Measurements from ENCODE around the gene PUM2.

PUM2 gene

DNA sequence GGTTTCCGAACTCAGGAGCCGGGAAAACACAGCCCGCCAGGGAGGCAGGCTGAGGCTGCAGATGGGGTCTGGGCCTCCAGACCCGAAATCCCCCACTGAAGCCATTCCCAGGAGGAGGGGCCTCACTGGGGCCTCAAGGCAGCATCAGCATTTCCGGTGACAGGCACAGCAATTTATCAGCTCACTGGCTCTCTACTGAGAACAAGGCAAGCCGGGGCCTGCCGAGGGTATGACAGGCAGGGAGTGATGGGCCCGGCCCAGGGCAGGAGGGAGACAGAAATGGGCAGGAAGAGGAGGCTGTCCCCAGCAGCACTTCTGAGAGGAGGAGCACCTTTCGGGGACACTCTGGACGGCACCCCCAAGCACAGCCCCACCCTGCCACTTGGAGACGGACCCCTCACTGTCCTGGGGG lies 138.2 kb downstream of the PUM2 start:
- Histone ChIP-seq H3K4me3 (ENCODE audit: low read length) (no peak overlapping the region), H3K27ac (ENCODE audit: low read depth, low read length) (no peak overlapping the region)
- WGBS = 79% methylated on average over 11 of the region's 11 CpGs

DNA sequence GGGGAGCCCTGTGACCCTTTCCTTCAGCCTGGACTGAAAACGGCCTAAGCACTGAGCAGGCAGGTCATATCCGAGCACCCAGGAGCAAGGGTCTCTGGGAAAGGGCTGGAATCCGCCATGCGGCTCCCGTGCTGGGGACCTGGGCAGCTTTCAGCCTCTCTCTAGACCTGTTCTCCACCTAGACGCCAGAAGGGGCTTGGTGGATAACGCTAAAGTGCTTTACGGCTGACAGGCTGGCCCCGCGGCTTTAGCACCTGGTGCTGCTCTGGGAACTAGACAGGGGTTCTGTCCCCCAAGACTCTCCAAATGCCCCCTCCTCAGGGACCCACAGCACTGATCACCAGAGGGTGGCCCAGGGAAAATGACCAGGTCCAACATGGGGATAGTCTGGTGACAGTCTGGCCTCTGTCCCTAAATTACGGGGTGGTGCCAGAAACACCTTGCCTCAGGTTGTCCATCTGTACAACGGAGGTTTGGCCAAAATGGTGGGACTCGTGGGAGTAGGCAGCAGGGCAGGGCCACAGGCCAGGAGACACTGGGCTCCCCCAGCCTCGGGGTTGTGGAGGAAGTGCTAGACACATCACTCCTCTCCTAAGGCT lies 138.7 kb downstream of the PUM2 start:
- Histone ChIP-seq H3K27ac (ENCODE audit: low read depth, low read length) (peak overlapping the region; percentile 18; the same call in 1 of the 2 replicates), H3K4me3 (ENCODE audit: low read length) (no peak overlapping the region), H3K4me1 (ENCODE audit: insufficient read depth, low read length) (peaks cover 15% of the 10 kb centered on the region; the same call in 1 of the 2 replicates), H3K9me3 (ENCODE audit: insufficient read depth, low read depth, low read length) (no peaks in the 10 kb centered on the region), H3K27me3 (ENCODE audit: insufficient read depth, low read length) (no peaks in the 10 kb centered on the region), H3K9ac (ENCODE audit: low read depth, low read length) (no peak overlapping the region), H3K36me3 (ENCODE audit: insufficient read depth, low read length) (no peaks in the 10 kb centered on the region)
- 90% methylated on average over 14 of the region's 14 CpGs for WGBS

More for the DNA sequence above, 138.2 kb downstream of the PUM2 start:
- no peaks in the 10 kb centered on the region for H3K27me3 ChIP-seq (ENCODE audit: insufficient read depth, low read length)
- no peaks in the 10 kb centered on the region for H3K9me3 ChIP-seq (ENCODE audit: insufficient read depth, low read depth, low read length)
- peaks cover 15% of the 10 kb centered on the region; the same call in 1 of the 2 replicates for H3K4me1 ChIP-seq (ENCODE audit: insufficient read depth, low read length)
- H3K9ac ChIP-seq (ENCODE audit: low read depth, low read length) = no peak overlapping the region; the same call in 1 of the 2 replicates
- no peaks in the 10 kb centered on the region for H3K36me3 ChIP-seq (ENCODE audit: insufficient read depth, low read length)

DNA sequence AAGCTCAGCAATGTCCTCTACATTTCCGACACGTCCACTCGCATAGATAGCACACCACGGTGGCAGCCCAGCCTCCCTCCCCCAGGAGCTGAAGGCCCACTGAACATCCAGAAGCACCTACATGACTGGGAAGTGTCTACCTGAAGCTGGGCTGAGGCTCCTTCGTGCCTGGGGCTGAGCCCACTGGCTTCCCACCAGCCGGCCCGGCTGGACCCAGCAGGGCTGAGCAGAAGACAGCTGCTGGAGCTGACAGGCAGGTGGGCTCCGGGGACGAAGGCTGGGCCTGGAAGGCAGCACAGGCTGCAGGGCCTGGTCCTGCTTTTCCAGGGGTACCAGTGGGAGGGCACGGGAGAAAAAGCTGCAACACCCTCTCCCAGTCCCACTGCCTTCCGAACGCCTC lies 139.2 kb downstream of the PUM2 start:
- H3K27me3 ChIP-seq (ENCODE audit: insufficient read depth, low read length) = no peaks in the 10 kb centered on the region
- no peaks in the 10 kb centered on the region for H3K36me3 ChIP-seq (ENCODE audit: insufficient read depth, low read length)
- no peak overlapping the region for H3K9ac ChIP-seq (ENCODE audit: low read depth, low read length)
- 91% methylated on average over 12 of the region's 12 CpGs for WGBS
- H3K27ac ChIP-seq (ENCODE audit: low read depth, low read length) = no peak overlapping the region; the same call in 1 of the 2 replicates
- peaks cover 15% of the 10 kb centered on the region; the same call in 1 of the 2 replicates for H3K4me1 ChIP-seq (ENCODE audit: insufficient read depth, low read length)
- H3K4me3 ChIP-seq (ENCODE audit: low read length) = no peak overlapping the region
- H3K9me3 ChIP-seq (ENCODE audit: insufficient read depth, low read depth, low read length) = no peaks in the 10 kb centered on the region

DNA sequence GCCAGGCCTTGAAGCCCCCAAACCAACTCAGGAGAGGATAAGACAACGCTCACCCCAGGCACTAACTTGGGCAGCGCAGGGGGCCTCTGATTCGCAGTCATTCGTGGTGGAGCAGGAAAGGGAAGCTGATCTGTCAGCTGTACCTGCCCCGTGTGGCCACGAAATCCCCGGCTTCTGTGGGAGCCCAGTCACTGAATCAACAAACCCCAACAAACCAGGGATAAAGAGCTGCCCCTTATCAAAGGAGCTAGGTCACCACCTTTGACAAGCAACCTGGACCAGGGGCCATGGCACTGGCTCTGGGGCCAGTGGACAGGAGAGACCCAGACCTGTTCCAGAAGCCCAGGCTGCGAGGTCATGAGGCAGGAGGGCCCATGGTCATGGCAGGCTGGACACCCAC lies 140.2 kb downstream of the PUM2 start:
- no peaks in the 10 kb centered on the region for H3K36me3 ChIP-seq (ENCODE audit: insufficient read depth, low read length)
- H3K4me3 ChIP-seq (ENCODE audit: low read length) = no peak overlapping the region
- no peaks in the 10 kb centered on the region for H3K27me3 ChIP-seq (ENCODE audit: insufficient read depth, low read length)
- H3K9ac ChIP-seq (ENCODE audit: low read depth, low read length) = no peak overlapping the region
- no peaks in the 10 kb centered on the region for H3K9me3 ChIP-seq (ENCODE audit: insufficient read depth, low read depth, low read length)
- H3K4me1 ChIP-seq (ENCODE audit: insufficient read depth, low read length) = peaks cover 15% of the 10 kb centered on the region; the same call in 1 of the 2 replicates
- WGBS = 93% methylated on average over 8 of the region's 8 CpGs
- H3K27ac ChIP-seq (ENCODE audit: low read depth, low read length) = no peak overlapping the region

GRCh38 chr2:20209373-20210109 lies 141.1 kb downstream of the PUM2 start:
- H3K9me3 ChIP-seq (ENCODE audit: insufficient read depth, low read depth, low read length) = no peaks in the 10 kb centered on the region
- WGBS = 91% methylated on average over 21 of the region's 21 CpGs
- H3K4me3 ChIP-seq (ENCODE audit: low read length) = no peak overlapping the region
- no peaks in the 10 kb centered on the region for H3K36me3 ChIP-seq (ENCODE audit: insufficient read depth, low read length)
- H3K27me3 ChIP-seq (ENCODE audit: insufficient read depth, low read length) = no peaks in the 10 kb centered on the region
- H3K9ac ChIP-seq (ENCODE audit: low read depth, low read length) = no peak overlapping the region; the same call in 1 of the 2 replicates
- peaks cover 11% of the 10 kb centered on the region; the same call in 1 of the 2 replicates for H3K4me1 ChIP-seq (ENCODE audit: insufficient read depth, low read length)
- H3K27ac ChIP-seq (ENCODE audit: low read depth, low read length) = no peak overlapping the region

DNA sequence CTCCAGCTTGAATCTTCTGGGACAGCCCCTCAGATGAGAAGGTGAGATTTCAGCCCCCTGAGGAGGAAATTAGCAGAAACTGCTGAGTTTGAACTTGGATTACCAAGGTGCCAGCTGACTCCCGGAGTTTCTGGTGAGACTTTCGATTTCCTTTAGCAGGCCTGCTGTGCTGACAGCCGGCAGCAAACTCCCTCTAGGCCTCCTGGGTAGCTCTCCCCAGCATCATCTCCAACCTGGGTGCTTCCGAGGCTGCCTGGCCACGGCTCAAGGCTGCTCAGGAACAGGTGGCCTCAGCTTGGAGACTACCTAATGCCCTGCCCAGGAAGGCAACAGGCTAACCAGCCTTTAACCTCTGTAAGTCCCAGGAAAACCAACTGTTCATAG lies 142.2 kb downstream of the PUM2 start:
- H3K9me3 ChIP-seq (ENCODE audit: insufficient read depth, low read depth, low read length) = no peaks in the 10 kb centered on the region
- H3K9ac ChIP-seq (ENCODE audit: low read depth, low read length) = no peak overlapping the region
- no peaks in the 10 kb centered on the region for H3K27me3 ChIP-seq (ENCODE audit: insufficient read depth, low read length)
- WGBS = 76% methylated on average over 5 of the region's 5 CpGs
- H3K27ac ChIP-seq (ENCODE audit: low read depth, low read length) = no peak overlapping the region
- peaks cover 6% of the 10 kb centered on the region for H3K36me3 ChIP-seq (ENCODE audit: insufficient read depth, low read length)
- H3K4me3 ChIP-seq (ENCODE audit: low read length) = no peak overlapping the region
- H3K4me1 ChIP-seq (ENCODE audit: insufficient read depth, low read length) = peaks cover 4% of the 10 kb centered on the region; the same call in 1 of the 2 replicates

DNA sequence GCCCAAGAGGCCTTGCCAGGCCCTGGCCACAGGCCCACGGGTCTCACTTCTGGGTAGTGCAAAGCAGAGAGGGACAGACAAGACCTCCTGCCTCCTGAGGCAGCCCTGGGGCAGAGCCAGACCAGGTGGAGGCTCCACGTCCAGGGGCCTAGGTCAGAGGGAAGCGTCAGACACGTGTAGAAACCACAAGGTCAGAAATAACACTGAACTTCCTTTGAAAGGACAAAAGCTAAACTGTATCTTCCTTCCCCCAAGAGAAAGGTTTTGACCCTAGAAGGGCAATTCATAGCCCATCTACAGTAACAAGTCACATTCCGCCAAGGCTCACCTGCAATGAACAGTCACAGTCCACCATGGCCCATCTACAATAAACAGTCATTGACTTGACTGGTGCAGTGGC lies 143.6 kb downstream of the PUM2 start:
- Histone ChIP-seq H3K9ac (ENCODE audit: low read depth, low read length) (no peak overlapping the region), H3K27me3 (ENCODE audit: insufficient read depth, low read length) (no peaks in the 10 kb centered on the region), H3K27ac (ENCODE audit: low read depth, low read length) (no peak overlapping the region), H3K9me3 (ENCODE audit: insufficient read depth, low read depth, low read length) (no peaks in the 10 kb centered on the region), H3K4me3 (ENCODE audit: low read length) (no peak overlapping the region), H3K4me1 (ENCODE audit: insufficient read depth, low read length) (no peaks in the 10 kb centered on the region; the same call in 1 of the 2 replicates), H3K36me3 (ENCODE audit: insufficient read depth, low read length) (peaks cover 20% of the 10 kb centered on the region)
- 91% methylated on average over 5 of the region's 5 CpGs for WGBS

GRCh38 chr2:20205915-20206524 lies 144.6 kb downstream of the PUM2 start:
- Histone ChIP-seq H3K9ac (ENCODE audit: low read depth, low read length) (no peak overlapping the region), H3K36me3 (ENCODE audit: insufficient read depth, low read length) (peaks cover 30% of the 10 kb centered on the region), H3K4me3 (ENCODE audit: low read length) (no peak overlapping the region), H3K4me1 (ENCODE audit: insufficient read depth, low read length) (no peaks in the 10 kb centered on the region), H3K27me3 (ENCODE audit: insufficient read depth, low read length) (no peaks in the 10 kb centered on the region), H3K9me3 (ENCODE audit: insufficient read depth, low read depth, low read length) (no peaks in the 10 kb centered on the region), H3K27ac (ENCODE audit: low read depth, low read length) (no peak overlapping the region)
- WGBS = 92% methylated on average over 10 of the region's 10 CpGs

DNA sequence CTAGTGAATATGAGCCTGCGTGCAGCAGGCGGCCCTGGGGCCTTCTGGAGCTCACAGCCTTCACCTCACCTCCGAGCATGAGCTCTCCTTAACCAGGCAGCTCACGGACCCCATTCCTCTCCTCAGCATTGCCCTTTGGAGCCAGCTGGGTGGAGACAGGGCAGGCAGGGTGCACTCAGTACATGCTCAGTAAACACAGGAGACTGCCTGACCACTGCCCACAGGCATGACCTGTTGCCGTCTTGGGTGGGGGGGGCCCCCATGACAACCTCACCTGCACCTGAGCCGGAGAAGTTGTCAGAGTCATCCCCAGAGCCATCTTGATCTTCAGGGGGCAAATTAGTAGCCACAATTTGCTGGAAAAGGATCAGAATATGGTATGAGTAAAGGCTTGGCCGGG lies 145.6 kb downstream of the PUM2 start:
- Histone ChIP-seq H3K4me1 (ENCODE audit: insufficient read depth, low read length) (no peaks in the 10 kb centered on the region), H3K36me3 (ENCODE audit: insufficient read depth, low read length) (peaks cover 34% of the 10 kb centered on the region), H3K9ac (ENCODE audit: low read depth, low read length) (no peak overlapping the region), H3K4me3 (ENCODE audit: low read length) (no peak overlapping the region), H3K27me3 (ENCODE audit: insufficient read depth, low read length) (no peaks in the 10 kb centered on the region), H3K9me3 (ENCODE audit: insufficient read depth, low read depth, low read length) (no peaks in the 10 kb centered on the region), H3K27ac (ENCODE audit: low read depth, low read length) (no peak overlapping the region)
- 81% methylated on average over 7 of the region's 7 CpGs for WGBS

DNA sequence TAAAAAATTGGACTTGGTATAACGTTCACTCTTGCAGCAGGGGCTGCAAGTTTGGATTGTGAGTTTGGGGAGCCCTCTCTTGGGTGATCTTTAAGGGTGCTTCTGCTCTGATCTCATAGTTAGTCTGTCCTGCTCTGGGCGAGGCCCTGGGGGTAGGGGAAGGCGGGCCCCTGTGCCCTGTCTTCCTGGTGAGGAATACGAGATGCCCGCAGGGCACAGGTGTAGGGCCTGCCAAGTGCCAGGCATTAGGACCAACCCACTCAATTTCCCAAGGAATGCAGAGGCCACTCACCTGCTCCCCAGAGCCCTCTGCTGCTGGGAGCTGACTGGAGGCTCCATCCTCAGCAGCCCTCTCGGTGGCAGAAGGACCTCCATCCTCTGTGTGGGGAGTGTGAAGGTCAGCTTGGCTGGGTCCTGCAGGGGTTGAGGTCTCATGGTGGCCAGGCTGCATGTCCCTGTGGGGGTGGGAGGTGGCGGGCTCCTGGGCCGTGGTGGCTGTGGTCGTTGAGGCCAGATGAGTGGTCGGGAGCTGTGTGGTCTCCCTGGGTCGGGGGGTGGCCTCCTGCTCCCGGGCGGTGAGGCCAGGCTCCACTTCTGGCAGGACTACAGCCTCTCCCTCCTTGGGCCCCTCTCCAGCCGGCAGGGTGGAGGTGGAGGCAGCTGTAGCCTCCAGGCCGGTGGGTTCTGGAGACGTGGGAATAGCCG lies 147.0 kb downstream of the PUM2 start:
- peaks cover 34% of the 10 kb centered on the region for H3K36me3 ChIP-seq (ENCODE audit: insufficient read depth, low read length)
- no peak overlapping the region for H3K9ac ChIP-seq (ENCODE audit: low read depth, low read length)
- H3K4me1 ChIP-seq (ENCODE audit: insufficient read depth, low read length) = 0 out of 2 replicates have a peak, but pooled peaks cover 3% of the 10 kb centered on the region
- WGBS = 93% methylated on average over 17 of the region's 17 CpGs
- no peak overlapping the region for H3K4me3 ChIP-seq (ENCODE audit: low read length)
- H3K9me3 ChIP-seq (ENCODE audit: insufficient read depth, low read depth, low read length) = no peaks in the 10 kb centered on the region
- no peak overlapping the region for H3K27ac ChIP-seq (ENCODE audit: low read depth, low read length)
- H3K27me3 ChIP-seq (ENCODE audit: insufficient read depth, low read length) = no peaks in the 10 kb centered on the region

- Histone ChIP-seq H3K4me1 (ENCODE audit: insufficient read depth, low read length) (0 out of 2 replicates have a peak, but pooled peaks cover 3% of the 10 kb centered on the region), H3K9me3 (ENCODE audit: insufficient read depth, low read depth, low read length) (no peaks in the 10 kb centered on the region), H3K27me3 (ENCODE audit: insufficient read depth, low read length) (no peaks in the 10 kb centered on the region), H3K36me3 (ENCODE audit: insufficient read depth, low read length) (peaks cover 34% of the 10 kb centered on the region), H3K4me3 (ENCODE audit: low read length) (no peak overlapping the region), H3K27ac (ENCODE audit: low read depth, low read length) (no peak overlapping the region), H3K9ac (ENCODE audit: low read depth, low read length) (no peak overlapping the region)
- WGBS = 93% methylated on average over 10 of the region's 10 CpGs
Observed at GRCh38 chr2:20203072-20203471, 147.6 kb downstream of the PUM2 start.

Data from HUES64 (cell line).